GOT3 (cell line): Measurements from ENCODE around the gene GUCY1B1.

Source experiments
- DNase-seq: peaks from one replicate; lab custom pipeline; 2025; ENCODE audit warnings: mixed read lengths; lab: John Stamatoyannopoulos, UW

GUCY1B1 gene

DNA sequence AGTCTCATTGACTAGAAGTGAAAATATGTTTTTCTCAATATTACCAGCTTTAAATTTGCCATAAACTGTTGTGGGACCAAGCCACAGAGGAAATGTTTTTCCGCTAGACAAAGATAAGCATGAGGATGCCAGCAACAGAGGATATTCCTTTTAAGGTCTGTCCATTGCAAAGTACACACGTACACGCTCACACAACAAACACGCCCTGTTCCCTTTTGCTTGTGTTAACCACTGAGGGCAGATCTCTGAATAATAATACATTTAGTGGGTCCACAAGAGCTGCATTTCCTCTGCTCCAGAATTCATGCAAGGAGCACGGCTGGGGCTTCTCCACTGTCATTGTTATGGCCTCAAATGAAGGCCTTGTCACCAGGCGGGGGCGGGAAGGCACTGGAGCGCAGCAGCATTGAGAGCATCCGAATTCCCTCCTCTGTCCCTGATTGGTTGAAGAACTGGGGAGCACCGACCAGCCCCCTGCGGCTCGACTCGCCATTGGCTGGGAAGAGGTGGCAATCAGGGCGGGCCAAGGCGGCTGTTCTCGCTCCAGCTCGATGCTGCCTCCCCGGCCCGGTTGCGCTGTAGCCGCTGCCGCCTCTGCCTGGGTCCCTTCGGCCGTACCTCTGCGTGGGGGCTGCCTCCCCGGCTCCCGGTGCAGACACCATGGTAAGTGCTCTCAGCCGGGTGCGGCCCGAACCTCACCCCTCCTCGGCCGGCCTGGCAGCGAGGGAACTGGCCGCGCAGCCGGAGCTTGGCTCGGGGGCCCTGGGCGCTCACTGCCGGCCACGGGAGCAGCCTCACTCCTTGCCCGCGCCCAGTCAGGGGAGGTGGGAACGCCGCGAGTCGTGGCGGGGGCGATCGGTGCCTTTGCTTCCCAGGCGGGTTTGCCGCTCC, at the start of gene GUCY1B1:
TSS of gene GUCY1B1 (plus strand) at position 541 of the 891 bp plus-strand sequence. CDS start at position 661, 120 bp downstream.
- DNase-seq = peak; percentile 16

DNA sequence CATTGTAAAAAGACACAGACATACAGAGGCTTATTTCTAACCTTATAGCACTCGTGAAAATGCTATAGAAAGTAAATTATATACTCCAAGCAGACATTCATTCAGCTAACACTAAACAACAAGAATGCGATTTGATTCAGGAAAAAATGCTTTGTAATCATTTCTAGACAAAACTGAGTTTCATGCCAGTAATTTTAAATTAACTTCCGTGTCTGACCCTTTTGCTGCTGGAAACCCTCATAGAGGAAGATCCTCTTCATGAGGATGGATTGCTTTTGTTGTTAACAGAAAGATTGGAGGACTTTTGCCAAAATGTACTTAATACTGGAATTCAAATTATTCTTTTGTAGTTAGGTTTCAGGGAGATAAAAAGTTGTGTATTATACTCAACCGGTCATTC, 48.9 kb upstream of the GUCY1B1 start:
- DNase-seq = no peak

- DNase-seq = no peak
Observed at GRCh38 chr4:155711556-155711955, 47.3 kb upstream of the GUCY1B1 start.

DNA sequence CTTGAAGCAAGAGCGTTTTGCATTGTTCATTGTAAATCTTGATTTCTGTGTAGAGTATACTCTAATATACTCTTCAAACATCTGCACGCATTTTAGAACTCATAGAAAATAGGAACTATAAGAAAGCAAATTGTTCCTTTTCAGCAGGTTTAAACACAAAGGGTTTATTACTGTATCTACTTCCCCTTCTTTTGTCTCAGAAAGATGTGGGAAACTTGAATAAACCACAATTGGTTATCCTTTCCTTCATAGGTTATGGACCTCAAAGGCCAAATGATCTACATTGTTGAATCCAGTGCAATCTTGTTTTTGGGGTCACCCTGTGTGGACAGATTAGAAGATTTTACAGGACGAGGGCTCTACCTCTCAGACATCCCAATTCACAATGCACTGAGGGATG, 46.0 kb upstream of the GUCY1B1 start:
- DNase-seq = no peak

GRCh38 chr4:155713911-155714310, 44.9 kb upstream of the GUCY1B1 start:
- DNase-seq = no peak

- no peak for DNase-seq
Observed at GRCh38 chr4:155722336-155722735, 36.5 kb upstream of the GUCY1B1 start.

- DNase-seq = no peak
Observed at GRCh38 chr4:155722816-155723499, 35.9 kb upstream of the GUCY1B1 start.

DNA sequence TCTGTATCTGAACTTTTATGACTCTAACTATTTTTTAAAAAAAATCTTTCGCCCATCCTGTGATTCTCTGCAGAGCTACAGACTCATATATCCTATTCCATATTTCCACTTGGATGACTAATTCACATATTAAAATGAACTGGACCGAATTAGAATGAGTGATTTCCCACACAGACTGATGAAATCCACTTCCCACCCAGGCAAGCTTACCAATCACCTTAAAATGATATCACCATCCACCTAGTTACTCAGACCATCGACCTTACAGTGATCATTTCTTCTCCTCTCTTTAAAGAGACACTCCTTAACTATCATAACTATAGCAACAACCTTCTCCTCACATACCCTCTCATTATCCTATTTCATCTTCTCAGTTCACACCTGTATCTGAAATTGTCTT, 34.1 kb upstream of the GUCY1B1 start:
- DNase-seq = no peak

DNA sequence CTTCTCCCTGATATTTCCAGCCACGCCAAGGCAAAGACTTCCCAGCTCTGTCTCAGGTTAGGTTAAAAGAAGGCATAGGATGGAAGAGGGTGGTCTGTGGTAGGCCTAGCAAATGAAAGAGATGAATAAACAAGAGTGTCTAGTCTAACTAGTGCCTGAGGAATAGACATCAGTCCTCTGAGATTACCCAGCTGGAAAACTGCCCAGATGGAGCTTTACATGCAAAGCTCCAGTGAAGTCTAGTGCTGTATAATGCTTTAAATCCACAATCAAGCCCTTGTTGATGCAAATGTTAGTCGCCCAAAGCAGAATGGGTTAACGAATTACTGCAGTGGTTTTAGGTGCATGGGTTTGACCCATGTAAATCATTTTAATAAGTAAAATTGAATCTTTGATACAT, 24.8 kb upstream of the GUCY1B1 start:
- DNase-seq = no peak

GRCh38 chr4:155734951-155735350, 23.9 kb upstream of the GUCY1B1 start:
- DNase-seq = no peak

DNA sequence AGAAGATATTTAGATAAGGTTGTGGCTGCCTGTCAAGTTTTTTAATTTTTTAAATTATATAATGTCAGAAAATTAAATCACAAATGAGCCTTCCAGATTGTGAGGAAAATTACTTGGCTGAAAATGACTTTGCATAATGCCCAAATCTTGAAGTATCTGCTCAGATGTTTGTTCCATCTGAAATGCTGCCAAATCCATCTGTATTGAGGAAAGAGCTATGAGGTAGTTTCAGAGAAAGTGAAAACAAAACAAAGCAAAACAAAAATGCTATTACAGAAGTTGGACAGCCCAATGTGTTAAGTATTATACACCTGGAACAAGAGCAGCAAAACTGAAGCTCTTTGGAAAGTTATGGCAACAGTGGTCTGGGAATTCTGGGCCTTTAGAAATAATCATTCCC, 23.3 kb upstream of the GUCY1B1 start:
- DNase-seq = no peak

DNA sequence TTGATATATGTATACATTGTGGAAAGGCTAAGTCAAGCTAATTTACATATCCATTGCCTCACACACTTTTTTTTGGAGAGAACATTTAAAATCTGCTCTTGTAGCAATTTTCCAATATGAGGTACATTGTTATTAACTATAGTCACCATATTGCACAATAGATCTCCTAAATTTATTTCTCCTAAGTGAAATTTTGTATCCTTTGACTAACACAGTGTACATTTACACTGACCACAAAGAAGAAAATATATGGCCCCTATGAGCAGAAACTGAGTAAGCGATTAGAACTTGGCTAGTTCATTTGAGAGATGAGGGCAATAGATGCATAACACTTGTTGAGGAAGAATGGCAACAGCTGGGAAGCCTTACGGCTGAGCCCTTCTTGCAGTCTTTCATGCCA, 20.3 kb upstream of the GUCY1B1 start:
- DNase-seq = no peak

GRCh38 chr4:155741546-155741945, 17.3 kb upstream of the GUCY1B1 start:
- DNase-seq = no peak

GRCh38 chr4:155742310-155743015, 16.4 kb upstream of the GUCY1B1 start:
- DNase-seq = no peak

- DNase-seq = no peak
Observed at GRCh38 chr4:155745984-155746383, 12.8 kb upstream of the GUCY1B1 start.

- DNase-seq = no peak
Observed at GRCh38 chr4:155748039-155748438, 10.8 kb upstream of the GUCY1B1 start.

- no peak for DNase-seq
Observed at GRCh38 chr4:155749041-155749440, 9.8 kb upstream of the GUCY1B1 start.

- DNase-seq = no peak
Observed at GRCh38 chr4:155751569-155751968, 7.3 kb upstream of the GUCY1B1 start.

- DNase-seq = no peak
Observed at GRCh38 chr4:155757745-155758265, 1.0 kb upstream of the GUCY1B1 start.

- no peak for DNase-seq
Observed at GRCh38 chr4:155759372-155760252, 791 bp downstream of the GUCY1B1 start.

GRCh38 chr4:155761047-155761446, 2.2 kb downstream of the GUCY1B1 start:
- DNase-seq = no peak
